K562 (cell line): ENCODE results near the gene MYO3A. TPM values are rescaled to one million over a fixed set of nuclear protein-coding genes. Genes with fewer than 3 reads are reported as not detected.

Experiments
- ATAC-seq: fragments of 200-7000 bp; cut with Tn5 transposase; 3 replicates; pipeline ENCODE4 v1.9.1; 2020; ENCODE audit warnings: moderate library complexity
- BruUV-seq: library from RNA; stranded (reverse); fragments of 400-500 nt; replicated peaks from 2 replicates; lab custom pipeline; 2021; lab: Mats Ljungman, UMichigan
- CTCF ChIA-PET: fragments of 300-600 bp; formaldehyde crosslinking; extraction: SDS; loops from one replicate; lab custom pipeline; 2021; ENCODE audit warnings: low intra/inter-chr PET ratio; lab: Yijun Ruan, JAX
- POLR2A ChIA-PET: fragments of 300-600, 350-650 bp; sonication (Branson Sonifier 250); formaldehyde crosslinking; extraction: SDS; loops from one replicate; lab custom pipeline; 2021; ENCODE audit warnings: antibody characterized with exemption, inconsistent platforms; lab: Yijun Ruan, JAX
- DNase-seq, 4 experiments: peaks; one replicate each; pipeline versions ENCODE4 v3.0.0 to v3.0.0-alpha.2; 2011 to 2018; ENCODE audit warnings: low spot score in 3 of 4, mixed read lengths in 3 of 4; ENCODE audit errors: extremely low read depth in 1 of 4
- FAIRE-seq: peaks from 2 replicates; lab custom pipeline; 2011; peaks lifted over from hg19 to GRCh38; lab: Jason Lieb, UNC
- H2AFZ ChIP-seq: 2 replicates; pipeline ENCODE4 v1.6.0; 2011; ENCODE audit warnings: low read depth, low read length, control low read depth, inconsistent platforms
- H3K27ac ChIP-seq: fragments of 200-600 bp; 3 replicates; pipeline ENCODE4 v1.8.0; 2011; ENCODE audit warnings: low read depth, mild to moderate bottlenecking, control low read depth, inconsistent platforms, low read length, moderate library complexity, mixed read lengths; ENCODE audit errors: extremely low read depth
- H3K27me3 ChIP-seq, 2 experiments: fragments of 300-600 bp in 1 of 2; 2 replicates in 1 of 2; 3 replicates in 1 of 2; pipeline versions ENCODE4 v1.6.0 to v1.8.0; 2011; ENCODE audit warnings: inconsistent platforms in 2 of 2, low read length in 2 of 2, mild to moderate bottlenecking in 1 of 2, mixed read lengths in 1 of 2, moderate library complexity in 1 of 2; ENCODE audit not compliant: control insufficient read depth in 2 of 2, insufficient read depth in 2 of 2
- H3K36me3 ChIP-seq: fragments of 300-600 bp; 3 replicates; pipeline ENCODE4 v1.8.0; 2011; ENCODE audit warnings: mild to moderate bottlenecking, low read length, inconsistent platforms; ENCODE audit not compliant: control insufficient read depth, insufficient read depth
- H3K4me1 ChIP-seq, 2 experiments: fragments of 200-600 bp in 1 of 2; replicated peaks in 1 of 2; 2 replicates in 1 of 2; 3 replicates in 1 of 2; pipeline versions ENCODE4 v1.5.1 to v1.8.0; 2011; ENCODE audit warnings: inconsistent platforms in 2 of 2, low read length in 2 of 2, mild to moderate bottlenecking in 1 of 2, mixed read lengths in 1 of 2, moderate library complexity in 1 of 2; ENCODE audit not compliant: control insufficient read depth in 2 of 2, insufficient read depth in 2 of 2
- H3K4me2 ChIP-seq: 2 replicates; pipeline ENCODE4 v1.6.1; 2011; ENCODE audit warnings: low read length, control low read depth, inconsistent platforms, mixed read lengths; ENCODE audit not compliant: insufficient read depth
- H3K4me3 ChIP-seq: fragments of 200-600 bp; sonication (generic), shearing (Covaris generic); 2 replicates; pipeline ENCODE4 v1.5.1; 2016; ENCODE audit warnings: control low read depth, inconsistent platforms
- H3K79me2 ChIP-seq: fragments of 200-600 bp; 3 replicates; pipeline ENCODE4 v1.8.0; 2011; ENCODE audit warnings: low read length, inconsistent platforms; ENCODE audit not compliant: control insufficient read depth, insufficient read depth
- H3K9ac ChIP-seq, 2 experiments: 2 replicates each; pipeline versions ENCODE4 v1.6.0 to v1.6.1; 2011; ENCODE audit warnings: low read depth in 2 of 2, low read length in 2 of 2, control low read depth in 1 of 2, inconsistent platforms in 1 of 2, mild to moderate bottlenecking in 1 of 2, mixed read lengths in 1 of 2; ENCODE audit not compliant: insufficient read depth in 1 of 2
- H3K9me1 ChIP-seq: one replicate; pipeline ENCODE4 v1.6.0; 2011; ENCODE audit warnings: inconsistent platforms, mild to moderate bottlenecking, low read length, moderate library complexity; ENCODE audit not compliant: control insufficient read depth, insufficient read depth
- H3K9me3 ChIP-seq: replicated peaks from 2 replicates; pipeline ENCODE4 v1.5.1; 2011; ENCODE audit warnings: low read depth, low read length, inconsistent platforms; ENCODE audit not compliant: control insufficient read depth, insufficient read depth
- H4K20me1 ChIP-seq: replicated peaks from 2 replicates; pipeline ENCODE4 v1.6.1; 2011; ENCODE audit warnings: low read length, inconsistent platforms, mixed read lengths; ENCODE audit not compliant: control insufficient read depth, insufficient read depth
- ESRRB ChIP-seq: fragments of 250-450 bp; sonication (Bioruptor Pico); IDR thresholded peaks from 2 replicates; pipeline ENCODE4 v1.5.0; 2020; ENCODE audit warnings: mild to moderate bottlenecking, moderate library complexity, borderline replicate concordance
- MTA3 ChIP-seq: fragments of 450-650 bp; formaldehyde crosslinking; IDR thresholded peaks from 2 replicates; pipeline ENCODE4 v1.6.1; 2017; ENCODE audit warnings: mild to moderate bottlenecking, borderline replicate concordance
- SMARCB1 ChIP-seq: IDR thresholded peaks from 2 replicates; pipeline ENCODE4 v1.6.1; 2011; ENCODE audit warnings: improper control_type of control experiment, low read depth; ENCODE audit not compliant: insufficient read length
- SPI1 ChIP-seq: IDR thresholded peaks from 2 replicates; pipeline ENCODE4 v1.6.1; 2011; ENCODE audit warnings: low read depth, low read length, control low read depth, borderline replicate concordance
- ZNF12 ChIP-seq: sonication (generic); formaldehyde crosslinking; IDR thresholded peaks from 2 replicates; pipeline ENCODE4 v1.4.0; 2020; ENCODE audit warnings: mild to moderate bottlenecking, missing genetic modification reagents
- ZNF347 ChIP-seq: fragments of 450-650 bp; formaldehyde crosslinking; IDR thresholded peaks from 2 replicates; pipeline ENCODE4 v1.4.0; 2020; ENCODE audit warnings: low read depth, mild to moderate bottlenecking, moderate library complexity
- WGBS: fragments of 100-300 bp; shearing (Covaris generic); methylation state at CpG from one replicate; pipeline ENCODE4 v1.1.6; 2016; ENCODE audit warnings: low coverage, mixed read lengths; ENCODE audit not compliant: insufficient coverage; ENCODE audit errors: missing lambda C conversion rate; 5-methylcytosine and 5-hydroxymethylcytosine counted together
- in situ Hi-C: fragments of 300-500 bp; cut with MboI; formaldehyde crosslinking; loops from 4 replicates; pipeline ENCODE4 v1.15.0; 2018; ENCODE audit warnings: inconsistent platforms, mixed read lengths
- intact Hi-C: fragments of 100-400 bp; cut with micrococcal nuclease; formaldehyde crosslinking; loops from 2 replicates; pipeline ENCODE4 v1.14.2; 2022
- polyA plus RNA-seq, 8 experiments: library from polyadenylated mRNA; depleted of rRNA in 4 of 8; stranded (reverse) in 5 of 8; unstranded in 3 of 8; fragments of >200 nt; fragmentation: Nextera tagmentation in 2 of 8; fragmentation: Illumina TruSeq in 1 of 8; extraction: Ambion mirVana in 2 of 8; extraction: Trizol in 1 of 8; gene quantifications; 2 replicates each; pipeline versions ENCODE4 v1.2.1 to v1.2.3, GENCODE V29; 2011 to 2014; ENCODE audit warnings: inconsistent platforms in 1 of 8, missing spikeins in 1 of 8
- total RNA-seq, 7 experiments: library from RNA; depleted of rRNA in 6 of 7; stranded (reverse); fragments of >200 nt in 6 of 7; fragmentation: Illumina TruSeq in 2 of 7; extraction: Trizol in 2 of 7; gene quantifications; 2 replicates each; pipeline versions ENCODE4 v1.2.1 to v1.2.3, GENCODE V29; 2011 to 2021; ENCODE audit warnings: low replicate concordance in 1 of 7

MYO3A gene
- total and polyA plus RNA-seq, 9 of the 15 experiments (the other 6 are each of a cell fraction or from before 2014, with no cell fraction given): not detected

GRCh38 chr10:26112532-26112931, 178.5 kb downstream of the MYO3A start (continued):
- no peak for TF ChIP-seq ZNF12 (CRISPR knock-in tag)
- no peak for TF ChIP-seq MTA3

DNA sequence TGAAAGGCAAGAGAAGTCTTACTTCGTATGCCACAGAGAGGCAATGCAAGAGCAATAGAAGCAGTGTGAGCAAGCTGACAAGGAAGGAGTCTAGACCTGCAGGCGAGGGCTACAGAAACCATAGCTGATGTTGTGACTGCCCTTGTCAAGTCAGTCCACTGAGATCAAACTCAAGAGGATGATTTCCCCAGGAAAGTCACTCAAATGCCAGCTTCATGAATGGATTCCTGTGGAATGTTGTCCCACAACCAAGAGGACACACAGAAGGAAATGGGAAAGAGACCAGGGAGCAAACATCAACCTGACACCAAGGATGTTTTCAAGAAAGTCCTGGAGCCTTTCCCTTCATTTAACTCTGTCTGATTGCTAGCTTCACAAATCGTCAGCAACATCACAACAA, 204.6 kb downstream of the MYO3A start:
- no peak overlapping the region for H3K4me3 ChIP-seq
- TF ChIP-seq ESRRB (CRISPR knock-in tag) (no peak), ZNF347 (CRISPR knock-in tag) (no peak), SMARCB1 (no peak), SPI1 (no peak)
- TF ChIP-seq, all 486 proteins: peak for 0
- FAIRE-seq: no peak
- Histone ChIP-seq H2AFZ (no peak overlapping the region), H3K36me3 (no peaks in the 10 kb centered on the region), H3K79me2 (no peaks in the 10 kb centered on the region), H3K4me2 (no peak overlapping the region), H3K4me1 (no peaks in the 10 kb centered on the region), H3K27ac (no peak overlapping the region), H3K27me3 (no peaks in the 10 kb centered on the region), H3K9ac (no peak overlapping the region), H3K9me3 (no peaks in the 10 kb centered on the region), H3K9me1 (no peaks in the 10 kb centered on the region), H4K20me1 (no peaks in the 10 kb centered on the region)
- WGBS: 4% methylated on average over 3 of the region's 3 CpGs
- in situ Hi-C loops (no loop called here), intact Hi-C loops (no loop called here)
- ChIA-PET POLR2A (no interaction called here), CTCF (no interaction called here)
- no TSS peak for BruUV-seq
- no peak for DNase-seq
- ATAC-seq: no peak
